Neuron (in vitro differentiated cells): ENCODE results near the gene DPT.

Source experiments
- H2AFZ ChIP-seq: one replicate; pipeline ENCODE4 v1.6.1; 2013; ENCODE audit warnings: low read depth, mild to moderate bottlenecking, inconsistent platforms, low read length, moderate library complexity
- H3K27me3 ChIP-seq: one replicate; pipeline ENCODE4 v1.6.1; 2013; ENCODE audit warnings: low read length; ENCODE audit not compliant: insufficient read depth
- H3K36me3 ChIP-seq: one replicate; pipeline ENCODE4 v1.6.1; 2013; ENCODE audit warnings: low read length; ENCODE audit not compliant: insufficient read depth
- H3K4me1 ChIP-seq: one replicate; pipeline ENCODE4 v1.6.1; 2013; ENCODE audit warnings: low read length; ENCODE audit not compliant: insufficient read depth
- H3K4me3 ChIP-seq: 2 replicates; pipeline ENCODE4 v1.5.1; 2013; ENCODE audit warnings: mild to moderate bottlenecking, low read length, moderate library complexity
- H3K9me3 ChIP-seq: one replicate; pipeline ENCODE4 v1.6.1; 2013; ENCODE audit warnings: low read length

The DPT gene

DNA sequence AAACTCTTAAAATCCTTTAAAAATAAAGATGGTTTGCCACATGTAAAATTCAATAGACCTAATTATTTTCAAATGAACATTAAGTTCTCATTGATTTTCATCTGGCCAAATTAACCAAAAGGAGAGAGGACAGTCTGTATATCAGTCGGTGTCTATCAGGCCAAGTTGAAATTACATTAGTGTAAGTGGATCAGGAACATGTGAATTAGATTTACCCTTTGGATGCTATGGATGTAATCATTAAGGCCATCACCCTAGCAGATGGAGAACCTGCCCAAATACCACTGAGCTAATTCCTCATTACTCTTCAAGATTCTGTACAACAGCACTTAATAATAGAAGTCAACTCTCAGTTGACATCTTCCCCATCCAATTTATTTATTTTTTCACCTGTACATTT is 29.5 kb upstream of the DPT start:
- no peaks in the 10 kb centered on the region for H3K4me1 ChIP-seq
- H3K9me3 ChIP-seq = no peaks in the 10 kb centered on the region
- no peaks in the 10 kb centered on the region for H3K36me3 ChIP-seq
- H3K4me3 ChIP-seq = no peak overlapping the region
- no peak overlapping the region for H2AFZ ChIP-seq
- no peaks in the 10 kb centered on the region for H3K27me3 ChIP-seq

DNA sequence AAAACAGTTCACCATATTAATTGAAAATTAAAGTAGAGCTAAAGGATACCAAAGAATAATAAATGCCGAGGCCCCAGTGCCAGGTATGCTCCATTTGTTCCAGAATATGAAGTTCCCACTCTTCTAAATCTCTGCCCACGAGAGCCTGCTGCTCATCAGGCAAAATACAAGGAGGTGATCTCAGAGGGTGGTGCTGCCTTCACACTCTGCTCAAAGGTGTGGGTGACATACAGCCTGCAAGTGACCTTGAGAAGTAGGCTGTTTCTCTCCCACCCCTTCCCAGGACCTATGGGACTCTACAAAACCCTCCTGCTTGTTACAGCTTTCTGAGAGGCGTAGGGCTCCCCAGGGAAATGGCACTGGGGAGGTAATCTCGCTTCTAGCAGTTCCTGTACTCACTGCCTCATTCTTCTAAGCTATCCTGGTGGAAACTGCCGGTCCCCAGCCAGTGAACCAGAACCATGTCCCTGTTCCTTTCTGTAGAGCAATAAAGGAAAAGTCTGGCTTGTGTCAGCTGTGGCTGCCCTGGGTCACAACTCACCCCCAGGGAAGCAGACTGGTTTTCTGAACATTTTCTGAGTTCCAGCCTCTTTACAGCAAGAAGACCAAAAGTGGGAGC is 26.9 kb upstream of the DPT start:
- Histone ChIP-seq H3K36me3 (no peaks in the 10 kb centered on the region), H3K4me3 (no peak overlapping the region), H3K9me3 (no peaks in the 10 kb centered on the region), H3K27me3 (no peaks in the 10 kb centered on the region), H2AFZ (no peak overlapping the region), H3K4me1 (peaks cover 6% of the 10 kb centered on the region)

DNA sequence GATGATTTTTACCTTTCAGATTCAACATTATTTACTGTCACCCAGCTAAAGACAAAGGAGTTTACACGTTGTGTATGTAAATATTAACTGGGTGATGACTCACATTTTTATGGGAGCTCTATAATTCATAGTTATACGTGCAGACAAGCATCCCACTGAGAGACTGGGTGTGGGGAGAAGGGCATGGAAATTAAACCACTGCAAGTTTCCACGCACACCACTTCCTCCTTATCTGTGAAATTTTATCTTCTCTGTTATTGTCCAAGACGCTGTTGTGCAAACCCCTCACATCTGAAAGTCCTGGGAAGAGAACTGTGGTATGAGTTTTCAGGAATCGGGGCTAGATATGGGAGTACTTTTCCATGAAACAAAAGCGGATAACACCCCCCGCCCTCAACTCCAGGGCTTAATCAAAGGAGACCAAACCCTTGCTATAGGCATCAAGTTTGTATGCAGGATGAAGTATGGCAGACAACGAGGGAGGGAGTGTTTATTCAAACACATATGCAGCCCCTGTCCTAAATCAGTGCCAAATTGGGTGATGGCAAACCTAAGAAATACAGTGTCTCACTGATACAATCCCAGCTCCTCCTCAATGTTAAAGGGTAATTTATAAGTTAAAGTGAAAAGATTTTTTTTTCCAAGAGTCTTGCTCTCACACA is 23.3 kb upstream of the DPT start:
- Histone ChIP-seq H3K36me3 (no peaks in the 10 kb centered on the region), H3K4me1 (peaks cover 6% of the 10 kb centered on the region), H2AFZ (no peak overlapping the region), H3K4me3 (no peak overlapping the region), H3K9me3 (no peaks in the 10 kb centered on the region), H3K27me3 (no peaks in the 10 kb centered on the region)

DNA sequence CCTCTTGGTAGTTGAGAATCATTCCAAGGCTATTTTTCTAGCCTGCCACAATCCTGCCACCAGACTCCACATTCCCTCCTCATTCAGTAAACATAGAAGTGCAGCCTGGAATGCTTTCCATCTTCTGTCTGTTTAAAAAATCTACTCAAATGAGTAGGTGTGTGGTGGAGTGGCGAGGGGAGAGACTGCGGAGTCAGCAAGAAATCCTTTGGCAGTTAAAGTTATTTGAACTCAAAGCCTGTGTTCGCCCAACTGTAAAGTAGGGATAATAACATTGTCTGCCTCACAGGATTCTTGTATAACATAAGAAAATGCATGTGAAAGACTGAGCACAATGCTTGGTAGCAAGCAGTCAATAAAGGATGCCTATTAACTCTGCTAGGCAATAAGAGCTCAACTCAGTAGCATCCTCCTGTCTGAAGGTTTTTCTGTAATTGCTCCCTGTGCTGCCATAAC is 22.2 kb upstream of the DPT start:
- Histone ChIP-seq H3K4me1 (peaks cover 6% of the 10 kb centered on the region), H3K36me3 (no peaks in the 10 kb centered on the region), H2AFZ (peak overlapping the region; percentile 23), H3K9me3 (no peaks in the 10 kb centered on the region), H3K27me3 (no peaks in the 10 kb centered on the region), H3K4me3 (no peak overlapping the region)

- no peaks in the 10 kb centered on the region for H3K36me3 ChIP-seq
- H3K4me1 ChIP-seq = no peaks in the 10 kb centered on the region
- H3K4me3 ChIP-seq = no peak overlapping the region
- H2AFZ ChIP-seq = no peak overlapping the region
- H3K27me3 ChIP-seq = no peaks in the 10 kb centered on the region
- H3K9me3 ChIP-seq = no peaks in the 10 kb centered on the region
Observed at GRCh38 chr1:168742994-168743650, 14.1 kb upstream of the DPT start.

DNA sequence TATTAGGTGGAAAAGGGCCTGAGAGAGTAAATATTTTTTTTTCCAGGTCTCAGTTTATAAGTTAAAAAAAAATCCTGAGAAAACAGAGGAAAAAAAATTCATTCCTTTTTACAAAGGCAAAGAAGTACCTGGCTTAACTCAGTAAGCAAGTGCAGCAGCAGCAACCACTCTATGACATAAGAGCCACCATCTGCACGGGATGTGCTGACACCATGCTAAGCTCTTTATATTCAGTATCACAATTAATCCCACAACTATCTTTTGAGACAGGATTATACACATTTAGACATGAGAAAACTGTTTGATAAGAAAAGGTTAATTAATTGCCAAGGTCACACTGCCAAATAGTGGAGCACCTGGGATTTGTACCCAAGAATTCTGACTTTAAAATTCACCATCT is 13.4 kb upstream of the DPT start:
- Histone ChIP-seq H3K9me3 (no peaks in the 10 kb centered on the region), H2AFZ (no peak overlapping the region), H3K36me3 (no peaks in the 10 kb centered on the region), H3K4me1 (no peaks in the 10 kb centered on the region), H3K4me3 (no peak overlapping the region), H3K27me3 (no peaks in the 10 kb centered on the region)

- Histone ChIP-seq H3K9me3 (no peaks in the 10 kb centered on the region), H3K4me3 (no peak overlapping the region), H2AFZ (no peak overlapping the region), H3K27me3 (no peaks in the 10 kb centered on the region), H3K4me1 (no peaks in the 10 kb centered on the region), H3K36me3 (no peaks in the 10 kb centered on the region)
Observed at GRCh38 chr1:168739908-168740307, 10.9 kb upstream of the DPT start.

- Histone ChIP-seq H3K27me3 (no peaks in the 10 kb centered on the region), H3K9me3 (no peaks in the 10 kb centered on the region), H3K36me3 (no peaks in the 10 kb centered on the region), H3K4me3 (no peak overlapping the region), H2AFZ (no peak overlapping the region), H3K4me1 (no peaks in the 10 kb centered on the region)
Observed at GRCh38 chr1:168736520-168736919, 7.5 kb upstream of the DPT start.

GRCh38 chr1:168735974-168736373 is 7.0 kb upstream of the DPT start:
- Histone ChIP-seq H3K4me3 (no peak overlapping the region), H3K4me1 (no peaks in the 10 kb centered on the region), H3K9me3 (no peaks in the 10 kb centered on the region), H3K27me3 (no peaks in the 10 kb centered on the region), H3K36me3 (no peaks in the 10 kb centered on the region), H2AFZ (no peak overlapping the region)

- H3K9me3 ChIP-seq = no peaks in the 10 kb centered on the region
- no peak overlapping the region for H2AFZ ChIP-seq
- H3K4me3 ChIP-seq = no peak overlapping the region
- H3K4me1 ChIP-seq = no peaks in the 10 kb centered on the region
- no peaks in the 10 kb centered on the region for H3K27me3 ChIP-seq
- H3K36me3 ChIP-seq = no peaks in the 10 kb centered on the region
Observed at GRCh38 chr1:168734946-168735345, 5.9 kb upstream of the DPT start.

DNA sequence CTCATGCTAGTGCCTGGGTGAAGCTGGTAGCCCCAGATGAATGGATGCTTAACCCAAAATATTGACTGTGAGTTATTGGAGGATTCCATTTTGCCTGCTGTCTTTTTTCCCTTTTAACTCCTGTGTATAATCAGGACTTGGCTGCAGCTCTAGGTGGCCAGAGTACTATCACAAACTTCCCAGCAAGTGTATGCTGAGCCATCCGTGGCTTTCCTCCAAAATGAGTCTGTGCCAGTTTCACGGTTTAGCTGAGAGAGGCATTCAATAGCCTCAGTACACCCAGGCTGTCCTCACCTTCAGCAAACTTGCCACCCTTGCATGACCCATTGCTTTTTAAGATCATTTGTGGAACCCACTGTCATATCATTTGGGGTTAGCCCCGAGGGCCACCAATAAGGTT is 5.3 kb upstream of the DPT start:
- no peaks in the 10 kb centered on the region for H3K36me3 ChIP-seq
- no peak overlapping the region for H2AFZ ChIP-seq
- H3K4me3 ChIP-seq = no peak overlapping the region

DNA sequence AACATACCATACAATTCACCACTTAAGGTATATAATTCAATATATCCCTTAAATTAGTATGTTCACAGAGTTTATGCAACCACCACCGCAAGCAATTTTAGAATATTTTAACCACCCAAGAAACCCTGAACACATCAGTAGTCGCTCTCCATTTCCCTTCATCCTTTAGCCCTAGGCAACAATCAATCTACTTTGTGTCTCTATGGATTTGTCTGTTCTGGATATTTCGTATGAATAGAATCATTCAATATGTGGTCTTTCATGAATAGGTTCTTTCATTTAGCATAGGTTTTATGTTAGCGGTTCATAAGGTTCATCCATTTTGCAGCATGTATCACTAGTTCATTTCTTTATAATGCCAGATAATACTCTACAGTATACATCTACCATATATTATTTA is 4.2 kb upstream of the DPT start:
- Histone ChIP-seq H3K4me3 (no peak overlapping the region), H3K36me3 (no peaks in the 10 kb centered on the region), H3K4me1 (no peaks in the 10 kb centered on the region), H3K27me3 (no peaks in the 10 kb centered on the region), H3K9me3 (no peaks in the 10 kb centered on the region), H2AFZ (no peak overlapping the region)

More for the DNA sequence above, 5.3 kb upstream of the DPT start:
- no peaks in the 10 kb centered on the region for H3K9me3 ChIP-seq
- no peaks in the 10 kb centered on the region for H3K27me3 ChIP-seq
- H3K4me1 ChIP-seq = no peaks in the 10 kb centered on the region

GRCh38 chr1:168732736-168733135 is 3.7 kb upstream of the DPT start:
- Histone ChIP-seq H3K36me3 (no peaks in the 10 kb centered on the region), H2AFZ (no peak overlapping the region), H3K27me3 (no peaks in the 10 kb centered on the region), H3K9me3 (no peaks in the 10 kb centered on the region), H3K4me1 (no peaks in the 10 kb centered on the region), H3K4me3 (no peak overlapping the region)
